IMR-90 (cell line): ENCODE measurements around the gene SYCP3. TPM values are rescaled to one million over a fixed set of nuclear protein-coding genes. Genes with fewer than 3 reads are reported as not detected.

Experiments used
- ATAC-seq: fragments of 200-7000 bp; cut with Tn5 transposase; 2 replicates; pipeline ENCODE4 v1.9.1; 2020; ENCODE audit warnings: low read depth, mild to moderate bottlenecking, moderate library complexity
- BruUV-seq: library from RNA; stranded (reverse); fragments of 400-500 nt; replicated peaks from 2 replicates; lab custom pipeline; 2021; lab: Mats Ljungman, UMichigan
- CTCF ChIA-PET: fragments of 300-600 bp; formaldehyde crosslinking; extraction: SDS; loops from one replicate; lab custom pipeline; 2021; ENCODE audit warnings: antibody characterized with exemption; lab: Yijun Ruan, JAX
- POLR2A ChIA-PET: fragments of 300-600 bp; sonication (Branson Sonifier 250); formaldehyde crosslinking; loops from one replicate; lab custom pipeline; 2022; ENCODE audit warnings: antibody characterized with exemption; ENCODE audit not compliant: unreplicated experiment; lab: Charles Lee
- DNase-seq: peaks from one replicate; pipeline ENCODE4 v3.0.0; 2013
- H2AFZ ChIP-seq: replicated peaks from 2 replicates; pipeline ENCODE3; 2013; ENCODE audit warnings: low read length, mild to moderate bottlenecking; ENCODE audit not compliant: poor library complexity
- H2AK5ac ChIP-seq: 2 replicates; pipeline ENCODE4 v1.6.1; 2013; ENCODE audit warnings: low read depth, low read length, inconsistent platforms
- H2AK9ac ChIP-seq: replicated peaks from 2 replicates; pipeline ENCODE3; 2013; ENCODE audit warnings: mild to moderate bottlenecking, low read depth, low read length, moderate library complexity; ENCODE audit not compliant: poor library complexity
- H2BK120ac ChIP-seq: 2 replicates; pipeline ENCODE4 v1.6.1; 2013; ENCODE audit warnings: low read depth, low read length, inconsistent platforms
- H2BK15ac ChIP-seq: 3 replicates; pipeline ENCODE4 v1.6.1; 2013; ENCODE audit warnings: low read depth, low read length, inconsistent platforms
- H2BK20ac ChIP-seq: 2 replicates; pipeline ENCODE4 v1.6.1; 2013; ENCODE audit warnings: low read depth, mild to moderate bottlenecking, inconsistent platforms, low read length, moderate library complexity
- H2BK5ac ChIP-seq: 2 replicates; pipeline ENCODE4 v1.6.1; 2013; ENCODE audit warnings: mild to moderate bottlenecking, low read depth, low read length, inconsistent platforms; ENCODE audit not compliant: poor library complexity, severe bottlenecking
- H3K14ac ChIP-seq: replicated peaks from 2 replicates; pipeline ENCODE4 v1.6.1; 2013; ENCODE audit warnings: low read depth, low read length, inconsistent platforms
- H3K18ac ChIP-seq: 2 replicates; pipeline ENCODE4 v1.6.1; 2013; ENCODE audit warnings: low read depth, low read length, control low read depth
- H3K23ac ChIP-seq: 2 replicates; pipeline ENCODE4 v1.6.1; 2013; ENCODE audit warnings: low read depth, low read length, inconsistent platforms
- H3K27ac ChIP-seq: 2 replicates; pipeline ENCODE4 v1.5.1; 2013; ENCODE audit warnings: mild to moderate bottlenecking, control low read depth, low read length; ENCODE audit not compliant: insufficient read depth
- H3K27me3 ChIP-seq: 2 replicates; pipeline ENCODE4 v1.6.1; 2013; ENCODE audit warnings: low read length; ENCODE audit not compliant: control insufficient read depth, insufficient read depth
- H3K36me3 ChIP-seq: 2 replicates; pipeline ENCODE4 v1.6.1; 2013; ENCODE audit warnings: low read length, mixed read lengths; ENCODE audit not compliant: control insufficient read depth, insufficient read depth
- H3K4ac ChIP-seq: 2 replicates; pipeline ENCODE4 v1.6.1; 2013; ENCODE audit warnings: low read depth, low read length, inconsistent platforms
- H3K4me1 ChIP-seq: 2 replicates; pipeline ENCODE4 v1.6.1; 2013; ENCODE audit warnings: low read length, mixed read lengths; ENCODE audit not compliant: control insufficient read depth, insufficient read depth
- H3K4me2 ChIP-seq: 2 replicates; pipeline ENCODE4 v1.6.1; 2013; ENCODE audit warnings: low read depth, mild to moderate bottlenecking, control low read depth, low read length, moderate library complexity
- H3K4me3 ChIP-seq: 2 replicates; pipeline ENCODE4 v1.5.1; 2013; ENCODE audit warnings: low read depth, mild to moderate bottlenecking, control low read depth, low read length, moderate library complexity; ENCODE audit not compliant: insufficient read depth
- H3K56ac ChIP-seq: 2 replicates; pipeline ENCODE4 v1.6.1; 2013; ENCODE audit warnings: low read length, inconsistent platforms; ENCODE audit not compliant: insufficient read depth; ENCODE audit errors: extremely low read depth
- H3K79me1 ChIP-seq, 2 experiments: 2 replicates each; pipeline ENCODE4 v1.6.1; 2013; ENCODE audit warnings: low read length in 2 of 2, inconsistent platforms in 1 of 2, low read depth in 1 of 2
- H3K9ac ChIP-seq: 2 replicates; pipeline ENCODE4 v1.6.1; 2013; ENCODE audit warnings: low read depth, low read length, control low read depth
- H3K9me1 ChIP-seq: 2 replicates; pipeline ENCODE4 v1.6.1; 2013; ENCODE audit warnings: low read length, inconsistent platforms; ENCODE audit not compliant: insufficient read depth
- H3K9me3 ChIP-seq: 2 replicates; pipeline ENCODE4 v1.6.1; 2013; ENCODE audit warnings: low read length; ENCODE audit not compliant: control insufficient read depth, insufficient read depth
- H4K20me1 ChIP-seq: 2 replicates; pipeline ENCODE4 v1.6.1; 2013; ENCODE audit warnings: low read length, inconsistent platforms; ENCODE audit not compliant: insufficient read depth
- H4K5ac ChIP-seq: 2 replicates; pipeline ENCODE4 v1.6.1; 2013; ENCODE audit warnings: mild to moderate bottlenecking, low read depth, low read length, control low read depth
- H4K8ac ChIP-seq, 2 experiments: 2 replicates each; pipeline ENCODE4 v1.6.1; 2013; ENCODE audit warnings: low read depth in 2 of 2, low read length in 2 of 2, control low read depth in 1 of 2, inconsistent platforms in 1 of 2
- H4K91ac ChIP-seq: 2 replicates; pipeline ENCODE4 v1.6.1; 2013; ENCODE audit warnings: low read depth, low read length, inconsistent platforms; ENCODE audit not compliant: insufficient read depth
- BHLHE40 ChIP-seq: fragments of 150-350 bp; IDR thresholded peaks from 2 replicates; pipeline ENCODE4 v1.6.1; 2016; ENCODE audit warnings: mild to moderate bottlenecking, low read depth, low read length
- FOS ChIP-seq: fragments of 150-350 bp; IDR thresholded peaks from 2 replicates; pipeline ENCODE4 v1.6.1; 2016; ENCODE audit warnings: low read depth, low read length
- MAFK ChIP-seq: IDR thresholded peaks from 2 replicates; pipeline ENCODE4 v1.6.1; 2012; ENCODE audit warnings: low read depth, low read length, improper control_type of control experiment
- MAZ ChIP-seq: IDR thresholded peaks from 2 replicates; pipeline ENCODE4 v1.6.1; 2012; ENCODE audit warnings: low read depth, mild to moderate bottlenecking, low read length, improper control_type of control experiment, moderate library complexity, borderline replicate concordance
- MXI1 ChIP-seq: IDR thresholded peaks from 2 replicates; pipeline ENCODE4 v1.6.1; 2012; ENCODE audit warnings: low read depth, mild to moderate bottlenecking, low read length, moderate library complexity, borderline replicate concordance
- NFE2L2 ChIP-seq: fragments of 150-350 bp; IDR thresholded peaks from 2 replicates; pipeline ENCODE4 v1.6.1; 2016; ENCODE audit warnings: low read depth, mild to moderate bottlenecking, low read length
- RCOR1 ChIP-seq: IDR thresholded peaks from 2 replicates; pipeline ENCODE4 v1.6.1; 2012; ENCODE audit warnings: mild to moderate bottlenecking, low read length, improper control_type of control experiment; ENCODE audit not compliant: insufficient replicate concordance
- RFX5 ChIP-seq: IDR thresholded peaks from 2 replicates; pipeline ENCODE4 v1.8.0; 2012; ENCODE audit warnings: low read depth, mild to moderate bottlenecking, low read length, moderate library complexity
- USF2 ChIP-seq: fragments of 150-350 bp; IDR thresholded peaks from 2 replicates; pipeline ENCODE4 v1.6.1; 2017; ENCODE audit warnings: mild to moderate bottlenecking, antibody characterized with exemption, low read length, low read depth
- dilution Hi-C: fragments of 300-500 bp; cut with HindIII; formaldehyde crosslinking; loops from one replicate; pipeline ENCODE4 v1.14.3; 2018; ENCODE audit warnings: low sequenced_read_pairs; ENCODE audit not compliant: unreplicated experiment
- in situ Hi-C: fragments of 300-500 bp; cut with MboI; formaldehyde crosslinking; loops from 3 replicates; pipeline ENCODE4 v1.14.3; 2019; ENCODE audit warnings: low sequenced_read_pairs, inconsistent platforms, mixed read lengths
- intact Hi-C: fragments of 100-400 bp; cut with micrococcal nuclease; formaldehyde crosslinking; loops from 2 replicates; pipeline ENCODE4 v1.10.0; 2022
- polyA plus RNA-seq, 3 experiments: library from polyadenylated mRNA; depleted of rRNA; stranded (reverse); fragments of >200 nt; gene quantifications; 2 replicates each; pipeline ENCODE4 v1.2.3, GENCODE V29; 2012; ENCODE audit warnings: low replicate concordance in 1 of 3
- total RNA-seq: library from RNA; depleted of rRNA; stranded (reverse); fragments of >200 nt; gene quantifications from 2 replicates; pipeline ENCODE4 v1.2.3, GENCODE V29; 2012
- TF ChIP-seq, protein P1 (sequence below): fragments of 150-350 bp; IDR thresholded peaks from 2 replicates; pipeline ENCODE4 v1.6.1; 2016; ENCODE audit warnings: low read depth, mild to moderate bottlenecking, low read length, moderate library complexity, borderline replicate concordance

The SYCP3 gene
- total and polyA plus RNA-seq, 2 of the 4 experiments (the other 2 are of a cell fraction) = 0.07 TPM; not detected in 1

DNA sequence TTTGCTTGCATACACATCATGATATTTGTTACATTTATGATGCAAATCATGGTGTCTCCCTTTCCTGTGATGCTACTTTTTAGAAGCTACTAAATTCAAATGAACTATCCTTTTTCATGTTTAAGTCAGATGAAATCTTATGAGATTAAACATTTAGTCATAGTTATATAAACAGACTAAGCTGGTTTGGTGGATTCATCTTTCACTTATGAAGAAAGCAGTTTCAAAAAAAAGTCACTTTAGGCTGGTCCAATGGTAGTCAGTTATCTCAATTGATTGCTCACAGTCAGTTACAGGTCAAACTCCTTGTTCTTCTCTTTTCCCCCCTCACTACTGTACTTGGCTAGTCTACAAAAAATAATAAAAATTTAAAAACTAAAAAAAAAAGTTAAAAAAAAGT lies 19.7 kb downstream of the SYCP3 start:
- no peaks in the 10 kb centered on the region; a peak in 1 of 4 replicates for H3K79me1 ChIP-seq
- BruUV-seq = no TSS peak
- no peaks in the 10 kb centered on the region for H3K27me3 ChIP-seq
- no peak overlapping the region for H4K8ac ChIP-seq
- H3K9me3 ChIP-seq = no peaks in the 10 kb centered on the region
- H3K36me3 ChIP-seq = peaks cover 3% of the 10 kb centered on the region; the same call in 1 of the 2 replicates
- no peak overlapping the region for H3K27ac ChIP-seq
- no peak overlapping the region for H2AK5ac ChIP-seq
- ChIA-PET CTCF (no interaction called here), POLR2A (no interaction called here)
- intact Hi-C loops = no loop called here
- H3K9me1 ChIP-seq = peaks cover 7% of the 10 kb centered on the region; the same call in 1 of the 2 replicates
- H3K4me2 ChIP-seq = peak overlapping the region; percentile 53; the same call in 1 of the 2 replicates
- no peaks in the 10 kb centered on the region; the same call in 1 of the 2 replicates for H3K4me1 ChIP-seq
- peak; percentile 87 for ATAC-seq
- H3K14ac ChIP-seq = no peak overlapping the region
- H2AK9ac ChIP-seq = no peak overlapping the region
- DNase-seq = peak; percentile 78
- in situ Hi-C loops = no loop called here
- no peak for TF ChIP-seq BHLHE40
- no peak for TF ChIP-seq NFE2L2
- no peak for TF ChIP-seq FOS
- TF ChIP-seq RCOR1 = no peak
- TF ChIP-seq RFX5 = no peak
- TF ChIP-seq MXI1 = no peak
- no peak for TF ChIP-seq USF2
- TF ChIP-seq, protein P1, sequence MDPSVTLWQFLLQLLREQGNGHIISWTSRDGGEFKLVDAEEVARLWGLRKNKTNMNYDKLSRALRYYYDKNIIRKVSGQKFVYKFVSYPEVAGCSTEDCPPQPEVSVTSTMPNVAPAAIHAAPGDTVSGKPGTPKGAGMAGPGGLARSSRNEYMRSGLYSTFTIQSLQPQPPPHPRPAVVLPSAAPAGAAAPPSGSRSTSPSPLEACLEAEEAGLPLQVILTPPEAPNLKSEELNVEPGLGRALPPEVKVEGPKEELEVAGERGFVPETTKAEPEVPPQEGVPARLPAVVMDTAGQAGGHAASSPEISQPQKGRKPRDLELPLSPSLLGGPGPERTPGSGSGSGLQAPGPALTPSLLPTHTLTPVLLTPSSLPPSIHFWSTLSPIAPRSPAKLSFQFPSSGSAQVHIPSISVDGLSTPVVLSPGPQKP = no peak
- no peak for TF ChIP-seq MAZ
- TF ChIP-seq MAFK = no peak
- no peak overlapping the region for H2BK120ac ChIP-seq
- H2AFZ ChIP-seq = no peak overlapping the region
- H3K56ac ChIP-seq = no peak overlapping the region
- H2BK20ac ChIP-seq = no peak overlapping the region
- no peak overlapping the region for H3K18ac ChIP-seq
- H3K9ac ChIP-seq = no peak overlapping the region
- no peak overlapping the region for H3K4ac ChIP-seq
- H4K5ac ChIP-seq = no peak overlapping the region
- dilution Hi-C loops = no loop called here
- no peak overlapping the region for H2BK15ac ChIP-seq
- no peak overlapping the region for H3K23ac ChIP-seq
- no peak overlapping the region for H2BK5ac ChIP-seq
- no peak overlapping the region for H3K4me3 ChIP-seq
- no peaks in the 10 kb centered on the region for H4K20me1 ChIP-seq
- no peak overlapping the region for H4K91ac ChIP-seq
